Liver (tissue), 9 donors: ENCODE measurements around the gene NSUN4. TPM values are rescaled to one million over a fixed set of nuclear protein-coding genes. Genes with fewer than 3 reads are reported as not detected.

ENCODE experiments used
- DNase-seq: peaks from one replicate; pipeline ENCODE4 v3.0.0-alpha.2; 2017; ENCODE audit warnings: low spot score
- H3K27ac ChIP-seq, 2 donors: one replicate each; pipeline ENCODE4 v1.7.0; 2013; ENCODE audit warnings: inconsistent platforms in 2 of 2, low read length in 2 of 2, control low read depth in 1 of 2, low read depth in 1 of 2, mild to moderate bottlenecking in 1 of 2
- H3K27me3 ChIP-seq, 4 donors: one replicate each; pipeline versions ENCODE4 v1.6.1 to v1.7.0; 2013; ENCODE audit warnings: low read length in 3 of 4, inconsistent platforms in 1 of 4, mild to moderate bottlenecking in 1 of 4, moderate library complexity in 1 of 4; ENCODE audit not compliant: control insufficient read depth in 4 of 4, insufficient read depth in 4 of 4
- H3K36me3 ChIP-seq, 4 donors: one replicate each; pipeline versions ENCODE4 v1.6.1 to v1.7.0; 2013; ENCODE audit warnings: low read length in 3 of 4, mild to moderate bottlenecking in 3 of 4, low read depth in 1 of 4, moderate library complexity in 1 of 4; ENCODE audit not compliant: control insufficient read depth in 4 of 4, insufficient read depth in 3 of 4
- H3K4me1 ChIP-seq, 4 donors: one replicate each; pipeline versions ENCODE4 v1.6.1 to v1.7.0; 2013; ENCODE audit warnings: low read length in 3 of 4, mild to moderate bottlenecking in 3 of 4, moderate library complexity in 1 of 4; ENCODE audit not compliant: control insufficient read depth in 4 of 4, insufficient read depth in 4 of 4
- H3K4me3 ChIP-seq, 3 donors: one replicate each; pipeline versions ENCODE4 v1.6.1 to v1.7.0; 2013; ENCODE audit warnings: low read length in 3 of 3, control low read depth in 1 of 3, low read depth in 1 of 3, mild to moderate bottlenecking in 1 of 3
- H3K9ac ChIP-seq, 2 donors: one replicate each; pipeline ENCODE4 v1.7.0; 2013; ENCODE audit warnings: low read length in 2 of 2, mild to moderate bottlenecking in 2 of 2, moderate library complexity in 2 of 2, control low read depth in 1 of 2, low read depth in 1 of 2
- H3K9me3 ChIP-seq, 4 donors: one replicate each; pipeline versions ENCODE4 v1.6.1 to v1.7.0; 2013; ENCODE audit warnings: low read length in 3 of 4; ENCODE audit not compliant: control insufficient read depth in 4 of 4
- ATF3 ChIP-seq: IDR thresholded peaks from 2 replicates; pipeline ENCODE4 v1.6.1; 2016; ENCODE audit warnings: antibody characterized with exemption
- EGR1 ChIP-seq, 2 donors: IDR thresholded peaks; 2 replicates each; pipeline ENCODE4 v1.6.1; 2016 to 2018; ENCODE audit warnings: antibody characterized with exemption in 2 of 2, low read depth in 2 of 2
- FOXA2 ChIP-seq: IDR thresholded peaks from 2 replicates; pipeline ENCODE4 v1.6.1; 2016; ENCODE audit warnings: antibody characterized with exemption
- GABPA ChIP-seq, 2 donors: IDR thresholded peaks in 1 of 2; conservative IDR thresholded peaks in 1 of 2; 2 replicates each; pipeline ENCODE4 v1.6.1; 2016; ENCODE audit warnings: antibody characterized with exemption in 2 of 2, mild to moderate bottlenecking in 1 of 2, moderate library complexity in 1 of 2
- HNF4G ChIP-seq: IDR thresholded peaks from 2 replicates; pipeline ENCODE4 v1.6.1; 2016; ENCODE audit warnings: antibody characterized with exemption
- JUND ChIP-seq, 2 donors: IDR thresholded peaks; 2 replicates each; pipeline ENCODE4 v1.6.1; 2016; ENCODE audit warnings: antibody characterized with exemption in 2 of 2
- NR2F2 ChIP-seq: IDR thresholded peaks from 2 replicates; pipeline ENCODE4 v1.6.1; 2016; ENCODE audit warnings: antibody characterized with exemption
- RAD21 ChIP-seq, 2 donors: IDR thresholded peaks; 2 replicates each; pipeline ENCODE4 v1.6.1; 2016; ENCODE audit warnings: antibody characterized with exemption in 2 of 2, mild to moderate bottlenecking in 2 of 2
- RXRA ChIP-seq, 2 donors: IDR thresholded peaks; 2 replicates each; pipeline ENCODE4 v1.6.1; 2017 to 2018; ENCODE audit warnings: antibody characterized with exemption in 2 of 2, mild to moderate bottlenecking in 1 of 2
- SP1 ChIP-seq: IDR thresholded peaks from 2 replicates; pipeline ENCODE4 v1.6.1; 2018; ENCODE audit warnings: antibody characterized with exemption, mild to moderate bottlenecking
- TAF1 ChIP-seq: conservative IDR thresholded peaks from 2 replicates; pipeline ENCODE4 v1.6.1; 2016; ENCODE audit warnings: antibody characterized with exemption, mild to moderate bottlenecking
- YY1 ChIP-seq: IDR thresholded peaks from 2 replicates; pipeline ENCODE4 v1.6.1; 2016; ENCODE audit warnings: antibody characterized with exemption, mild to moderate bottlenecking
- WGBS: extraction: QIAGEN DNeasy Blood & Tissue Kit; methylation state at CpG from one replicate; pipeline ENCODE4 v1.1.7; 2013; 5-methylcytosine and 5-hydroxymethylcytosine counted together
- polyA plus RNA-seq, 2 donors: library from polyadenylated mRNA; stranded (reverse) in 1 of 2; unstranded in 1 of 2; fragments of 200-250 nt in 1 of 2; fragments of >200 nt in 1 of 2; fragmentation: Nextera tagmentation in 1 of 2; extraction: Ambion mirVana in 1 of 2; gene quantifications; one replicate each; pipeline versions ENCODE4 v1.2.1 to v1.2.3, GENCODE V29; 2013 to 2015
- total RNA-seq, 2 donors: library from RNA; depleted of rRNA; stranded (reverse); fragments of >200 nt; gene quantifications; one replicate each; pipeline ENCODE4 v1.2.3, GENCODE V29; 2014
- TF ChIP-seq, protein P1 (sequence below): IDR thresholded peaks from 2 replicates; pipeline ENCODE4 v1.6.1; 2016; ENCODE audit warnings: antibody characterized with exemption
- TF ChIP-seq, protein P2 (sequence below): IDR thresholded peaks from 2 replicates; pipeline ENCODE4 v1.6.1; 2016; ENCODE audit warnings: antibody characterized with exemption, mild to moderate bottlenecking
- TF ChIP-seq, protein P3 (sequence below): IDR thresholded peaks from 2 replicates; pipeline ENCODE4 v1.6.1; 2016; ENCODE audit warnings: antibody characterized with exemption
- TF ChIP-seq, protein P4 (sequence below): fragments of 150-350 bp; IDR thresholded peaks from 2 replicates; pipeline ENCODE4 v1.5.1; 2017; ENCODE audit warnings: improper control_type of control experiment, low read depth, low read length; ENCODE audit not compliant: missing input control
- donor health status: healthy.
- donor health status: healthy.
- donor health status: healthy.
- donor health status: healthy.
- donor health status: healthy.

Gene NSUN4
- total and polyA plus RNA-seq, 4 donors, result 7.0 to 17.2 (median 12.0) TPM

DNA sequence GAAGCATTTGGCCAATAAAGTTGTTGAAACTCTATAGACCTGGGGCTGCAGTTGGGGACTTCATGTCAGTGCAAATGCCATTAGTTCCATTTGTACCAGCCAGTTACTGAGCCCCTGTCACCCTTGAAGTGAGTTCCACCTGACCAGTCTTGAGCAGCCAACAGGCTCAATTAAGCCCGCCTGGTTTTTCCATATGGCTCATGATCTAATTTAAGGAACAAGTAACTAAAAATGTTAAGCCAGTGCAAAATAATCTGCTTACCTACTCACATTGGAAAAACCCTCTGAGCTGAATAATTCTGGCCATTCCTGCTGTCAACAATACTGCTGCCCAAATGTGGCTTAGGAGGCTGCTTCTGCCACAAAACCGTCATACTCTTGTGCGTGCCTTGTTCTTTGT is 21.6 kb downstream of the NSUN4 start:
- no peak overlapping the region for H3K27ac ChIP-seq
- H3K9me3 ChIP-seq, result no peaks in the 10 kb centered on the region
- TF ChIP-seq FOXA2, result no peak
- H3K4me1 ChIP-seq, result no peaks in the 10 kb centered on the region
- H3K9ac ChIP-seq, result no peak overlapping the region
- WGBS, result 95% methylated on average over 3 of the region's 3 CpGs
- no peaks in the 10 kb centered on the region for H3K27me3 ChIP-seq
- H3K4me3 ChIP-seq, result no peak overlapping the region
- peaks cover 2 to 48% (median 35%) of the 10 kb centered on the region in 4 donors for H3K36me3 ChIP-seq
- no peak for DNase-seq

GRCh38 chr1:46363121-46363520 is 22.5 kb downstream of the NSUN4 start:
- 98% methylated on average over 5 of the region's 5 CpGs for WGBS
- Histone ChIP-seq H3K4me1 (no peaks in the 10 kb centered on the region), H3K4me3 (no peak overlapping the region), H3K9ac (no peak overlapping the region), H3K9me3 (no peaks in the 10 kb centered on the region), H3K27ac (no peak overlapping the region), H3K36me3 (peaks cover 3 to 50% (median 35%) of the 10 kb centered on the region in 4 donors), H3K27me3 (no peaks in the 10 kb centered on the region)
- DNase-seq, result no peak
- TF ChIP-seq GABPA (IDR thresholded peaks at IDR 0.05 in 1 of 2, conservative IDR thresholded peaks at IDR 0.05 in 1 of 2) (no peak), FOXA2 (no peak), SP1 (no peak), YY1 (no peak), HNF4G (no peak), RXRA (IDR thresholded peaks at IDR 0.05) (no peak), RAD21 (IDR thresholded peaks at IDR 0.05) (no peak), ATF3 (no peak), NR2F2 (no peak), EGR1 (IDR thresholded peaks at IDR 0.05; ENCODE audit: low read depth in 2 of 2) (no peak), JUND (IDR thresholded peaks at IDR 0.05) (no peak), TAF1 (no peak)
- TF ChIP-seq, protein P1, sequence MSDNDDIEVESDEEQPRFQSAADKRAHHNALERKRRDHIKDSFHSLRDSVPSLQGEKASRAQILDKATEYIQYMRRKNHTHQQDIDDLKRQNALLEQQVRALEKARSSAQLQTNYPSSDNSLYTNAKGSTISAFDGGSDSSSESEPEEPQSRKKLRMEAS, result no peak
- TF ChIP-seq, protein P2, sequence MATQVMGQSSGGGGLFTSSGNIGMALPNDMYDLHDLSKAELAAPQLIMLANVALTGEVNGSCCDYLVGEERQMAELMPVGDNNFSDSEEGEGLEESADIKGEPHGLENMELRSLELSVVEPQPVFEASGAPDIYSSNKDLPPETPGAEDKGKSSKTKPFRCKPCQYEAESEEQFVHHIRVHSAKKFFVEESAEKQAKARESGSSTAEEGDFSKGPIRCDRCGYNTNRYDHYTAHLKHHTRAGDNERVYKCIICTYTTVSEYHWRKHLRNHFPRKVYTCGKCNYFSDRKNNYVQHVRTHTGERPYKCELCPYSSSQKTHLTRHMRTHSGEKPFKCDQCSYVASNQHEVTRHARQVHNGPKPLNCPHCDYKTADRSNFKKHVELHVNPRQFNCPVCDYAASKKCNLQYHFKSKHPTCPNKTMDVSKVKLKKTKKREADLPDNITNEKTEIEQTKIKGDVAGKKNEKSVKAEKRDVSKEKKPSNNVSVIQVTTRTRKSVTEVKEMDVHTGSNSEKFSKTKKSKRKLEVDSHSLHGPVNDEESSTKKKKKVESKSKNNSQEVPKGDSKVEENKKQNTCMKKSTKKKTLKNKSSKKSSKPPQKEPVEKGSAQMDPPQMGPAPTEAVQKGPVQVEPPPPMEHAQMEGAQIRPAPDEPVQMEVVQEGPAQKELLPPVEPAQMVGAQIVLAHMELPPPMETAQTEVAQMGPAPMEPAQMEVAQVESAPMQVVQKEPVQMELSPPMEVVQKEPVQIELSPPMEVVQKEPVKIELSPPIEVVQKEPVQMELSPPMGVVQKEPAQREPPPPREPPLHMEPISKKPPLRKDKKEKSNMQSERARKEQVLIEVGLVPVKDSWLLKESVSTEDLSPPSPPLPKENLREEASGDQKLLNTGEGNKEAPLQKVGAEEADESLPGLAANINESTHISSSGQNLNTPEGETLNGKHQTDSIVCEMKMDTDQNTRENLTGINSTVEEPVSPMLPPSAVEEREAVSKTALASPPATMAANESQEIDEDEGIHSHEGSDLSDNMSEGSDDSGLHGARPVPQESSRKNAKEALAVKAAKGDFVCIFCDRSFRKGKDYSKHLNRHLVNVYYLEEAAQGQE, result no peak
- TF ChIP-seq, protein P3, sequence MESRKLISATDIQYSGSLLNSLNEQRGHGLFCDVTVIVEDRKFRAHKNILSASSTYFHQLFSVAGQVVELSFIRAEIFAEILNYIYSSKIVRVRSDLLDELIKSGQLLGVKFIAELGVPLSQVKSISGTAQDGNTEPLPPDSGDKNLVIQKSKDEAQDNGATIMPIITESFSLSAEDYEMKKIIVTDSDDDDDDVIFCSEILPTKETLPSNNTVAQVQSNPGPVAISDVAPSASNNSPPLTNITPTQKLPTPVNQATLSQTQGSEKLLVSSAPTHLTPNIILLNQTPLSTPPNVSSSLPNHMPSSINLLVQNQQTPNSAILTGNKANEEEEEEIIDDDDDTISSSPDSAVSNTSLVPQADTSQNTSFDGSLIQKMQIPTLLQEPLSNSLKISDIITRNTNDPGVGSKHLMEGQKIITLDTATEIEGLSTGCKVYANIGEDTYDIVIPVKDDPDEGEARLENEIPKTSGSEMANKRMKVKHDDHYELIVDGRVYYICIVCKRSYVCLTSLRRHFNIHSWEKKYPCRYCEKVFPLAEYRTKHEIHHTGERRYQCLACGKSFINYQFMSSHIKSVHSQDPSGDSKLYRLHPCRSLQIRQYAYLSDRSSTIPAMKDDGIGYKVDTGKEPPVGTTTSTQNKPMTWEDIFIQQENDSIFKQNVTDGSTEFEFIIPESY, result no peak
- TF ChIP-seq, protein P4, sequence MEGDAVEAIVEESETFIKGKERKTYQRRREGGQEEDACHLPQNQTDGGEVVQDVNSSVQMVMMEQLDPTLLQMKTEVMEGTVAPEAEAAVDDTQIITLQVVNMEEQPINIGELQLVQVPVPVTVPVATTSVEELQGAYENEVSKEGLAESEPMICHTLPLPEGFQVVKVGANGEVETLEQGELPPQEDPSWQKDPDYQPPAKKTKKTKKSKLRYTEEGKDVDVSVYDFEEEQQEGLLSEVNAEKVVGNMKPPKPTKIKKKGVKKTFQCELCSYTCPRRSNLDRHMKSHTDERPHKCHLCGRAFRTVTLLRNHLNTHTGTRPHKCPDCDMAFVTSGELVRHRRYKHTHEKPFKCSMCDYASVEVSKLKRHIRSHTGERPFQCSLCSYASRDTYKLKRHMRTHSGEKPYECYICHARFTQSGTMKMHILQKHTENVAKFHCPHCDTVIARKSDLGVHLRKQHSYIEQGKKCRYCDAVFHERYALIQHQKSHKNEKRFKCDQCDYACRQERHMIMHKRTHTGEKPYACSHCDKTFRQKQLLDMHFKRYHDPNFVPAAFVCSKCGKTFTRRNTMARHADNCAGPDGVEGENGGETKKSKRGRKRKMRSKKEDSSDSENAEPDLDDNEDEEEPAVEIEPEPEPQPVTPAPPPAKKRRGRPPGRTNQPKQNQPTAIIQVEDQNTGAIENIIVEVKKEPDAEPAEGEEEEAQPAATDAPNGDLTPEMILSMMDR, result no peak
